CD4-positive, CD25-positive, alpha-beta regulatory T cell (primary cell): ENCODE results near the gene BAIAP2. TPM values are rescaled to one million over a fixed set of nuclear protein-coding genes. Genes with fewer than 3 reads are reported as not detected.

Source experiments
- ATAC-seq, 2 donors: fragments of 150-1000 bp; cut with Tn5 transposase; one replicate each; pipeline ENCODE4 v1.10.0; 2021; ENCODE audit warnings: low read depth in 2 of 2, moderate number of reproducible peaks in 2 of 2, moderate library complexity in 1 of 2
- DNase-seq, 3 donors: peaks; one replicate each; pipeline versions ENCODE4 v3.0.0 to v3.0.0-alpha.2; 2012 to 2022; ENCODE audit warnings: mixed read lengths in 1 of 3
- H3K27ac ChIP-seq: one replicate; pipeline ENCODE4 v1.7.0; 2013; ENCODE audit warnings: mild to moderate bottlenecking, low read length; ENCODE audit not compliant: insufficient read depth, poor library complexity, severe bottlenecking
- H3K27me3 ChIP-seq: one replicate; pipeline ENCODE4 v1.7.0; 2013; ENCODE audit warnings: low read length; ENCODE audit not compliant: control insufficient read depth, insufficient read depth
- H3K36me3 ChIP-seq: one replicate; pipeline ENCODE4 v1.7.0; 2013; ENCODE audit warnings: mild to moderate bottlenecking, low read length, moderate library complexity; ENCODE audit not compliant: control insufficient read depth, insufficient read depth
- H3K4me1 ChIP-seq: 2 replicates; pipeline ENCODE4 v1.7.0; 2013; ENCODE audit warnings: mild to moderate bottlenecking, low read length; ENCODE audit not compliant: insufficient read depth, control insufficient read depth, poor library complexity, severe bottlenecking
- H3K4me3 ChIP-seq: one replicate; pipeline ENCODE4 v1.7.0; 2013; ENCODE audit warnings: low read depth, mild to moderate bottlenecking, low read length, moderate library complexity
- H3K9me3 ChIP-seq, 2 experiments: 1 replicate in 1 of 2; 2 replicates in 1 of 2; pipeline ENCODE4 v1.7.0; 2013; ENCODE audit warnings: low read length in 2 of 2, mild to moderate bottlenecking in 1 of 2, moderate library complexity in 1 of 2; ENCODE audit not compliant: control insufficient read depth in 2 of 2
- H3K27ac Mint-ChIP-seq, 3 donors: one replicate each; pipeline ENCODE4 v1.8.0; 2020 to 2022; ENCODE audit warnings: mild to moderate bottlenecking in 3 of 3, mixed read lengths in 3 of 3, moderate library complexity in 2 of 3
- H3K27me3 Mint-ChIP-seq: one replicate; pipeline ENCODE4 v1.8.0; 2022; ENCODE audit warnings: mild to moderate bottlenecking, mixed read lengths
- H3K36me3 Mint-ChIP-seq: one replicate; pipeline ENCODE4 v1.8.0; 2020; ENCODE audit warnings: mixed read lengths
- H3K4me1 Mint-ChIP-seq, 4 donors: one replicate each; pipeline ENCODE4 v1.8.0; 2020 to 2022; ENCODE audit warnings: mixed read lengths in 4 of 4, mild to moderate bottlenecking in 1 of 4
- H3K4me3 Mint-ChIP-seq, 4 donors: one replicate each; pipeline ENCODE4 v1.8.0; 2020 to 2022; ENCODE audit warnings: mild to moderate bottlenecking in 4 of 4, mixed read lengths in 4 of 4, moderate library complexity in 3 of 4
- H3K9me3 Mint-ChIP-seq, 7 donors: one replicate each; pipeline ENCODE4 v1.8.0; 2020 to 2022; ENCODE audit warnings: mixed read lengths in 7 of 7, mild to moderate bottlenecking in 3 of 7, moderate library complexity in 2 of 7
- polyA plus RNA-seq, 4 donors: library from polyadenylated mRNA; unstranded; fragments of 300-500 nt; fragmentation: Illumina TruSeq; gene quantifications; one replicate each; pipeline ENCODE4 v1.2.3, GENCODE V29; 2021
- total RNA-seq: library from RNA; stranded (reverse); gene quantifications from one replicate; pipeline ENCODE4 v1.2.3, GENCODE V29; 2022

Gene BAIAP2
- total and polyA plus RNA-seq, 5 donors from 2014 or later = 1.5 to 6.8 (median 1.7) TPM

GRCh38 chr17:81057079-81057730 is 22.3 kb downstream of the BAIAP2 start:
- peaks cover 0 to 6% (median 0%) of the 10 kb centered on the region in 4 donors for H3K4me1 Mint-ChIP-seq
- Histone ChIP-seq H3K36me3 (no peaks in the 10 kb centered on the region), H3K27me3 (no peaks in the 10 kb centered on the region), H3K4me3 (no peak overlapping the region), H3K4me1 (no peaks in the 10 kb centered on the region), H3K27ac (no peak overlapping the region), H3K9me3 (no peaks in the 10 kb centered on the region)
- no peaks in the 10 kb centered on the region for H3K36me3 Mint-ChIP-seq
- no peak for DNase-seq
- H3K9me3 Mint-ChIP-seq = peaks cover 0 to 1% (median 0%) of the 10 kb centered on the region in 7 donors
- H3K4me3 Mint-ChIP-seq = no peak overlapping the region
- no peak for ATAC-seq
- H3K27ac Mint-ChIP-seq = no peak overlapping the region
- H3K27me3 Mint-ChIP-seq = no peaks in the 10 kb centered on the region

DNA sequence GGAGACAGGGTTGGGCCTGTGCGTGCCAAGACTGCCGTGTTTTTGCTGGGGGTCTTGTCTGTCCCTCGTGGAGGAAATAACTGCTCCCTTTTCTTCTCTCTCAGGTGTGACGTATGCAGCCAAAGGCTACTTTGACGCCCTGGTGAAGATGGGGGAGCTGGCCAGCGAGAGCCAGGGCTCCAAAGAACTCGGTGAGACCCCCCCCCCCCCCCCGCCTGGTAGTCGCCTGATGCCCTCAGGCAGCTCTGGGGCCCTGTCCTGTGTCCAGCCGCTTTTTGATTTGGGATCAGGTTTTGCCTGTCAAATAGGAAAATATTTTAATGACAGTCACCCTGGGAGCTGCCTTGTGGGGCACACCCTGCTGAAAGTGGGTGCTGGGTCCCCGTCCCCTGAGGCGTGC is 22.8 kb downstream of the BAIAP2 start:
- ATAC-seq = no peak
- H3K27me3 Mint-ChIP-seq = no peaks in the 10 kb centered on the region

DNA sequence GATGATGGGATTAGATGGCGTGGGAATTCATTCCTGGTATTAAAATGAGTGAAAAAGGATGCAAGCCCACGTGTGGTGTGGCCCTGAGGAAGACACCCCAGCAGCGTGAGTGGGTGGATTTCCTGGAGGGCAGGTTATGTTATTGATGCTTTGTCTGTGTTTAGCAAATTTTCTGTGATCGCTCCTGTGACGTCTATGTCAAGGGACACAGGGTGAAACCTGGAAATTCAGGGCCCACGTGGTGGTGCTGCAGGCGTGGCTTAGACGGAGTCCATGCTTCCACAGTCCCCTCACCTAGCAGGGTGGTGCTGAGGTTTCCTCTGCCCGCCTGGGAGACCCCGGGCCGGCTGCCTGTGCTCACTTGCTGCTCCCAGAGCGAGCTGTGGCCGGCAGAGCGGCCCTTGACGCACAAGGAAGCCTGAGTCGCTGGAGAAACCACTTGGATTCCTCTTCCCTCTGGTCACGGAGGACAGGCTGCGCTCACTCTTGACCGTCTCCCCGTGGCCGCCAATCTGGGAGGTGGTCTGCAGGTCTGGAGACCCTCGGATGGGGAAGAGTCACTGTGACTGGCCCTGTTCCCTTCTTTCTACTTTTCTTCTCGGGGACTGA is 23.4 kb downstream of the BAIAP2 start:
- no peaks in the 10 kb centered on the region for H3K36me3 ChIP-seq
- H3K9me3 ChIP-seq = no peaks in the 10 kb centered on the region
- Mint-ChIP-seq H3K27me3 (no peaks in the 10 kb centered on the region), H3K27ac (peak overlapping the region in 1 of 3 donors; percentile 5), H3K4me3 (no peak overlapping the region), H3K36me3 (no peaks in the 10 kb centered on the region), H3K4me1 (peaks cover 0 to 6% (median 0%) of the 10 kb centered on the region in 4 donors), H3K9me3 (peaks cover 0 to 1% (median 0%) of the 10 kb centered on the region in 7 donors)
- H3K27ac ChIP-seq = no peak overlapping the region
- ATAC-seq (no peak), DNase-seq (no peak)
- H3K4me3 ChIP-seq = no peak overlapping the region
- no peaks in the 10 kb centered on the region for H3K27me3 ChIP-seq
- H3K4me1 ChIP-seq = no peaks in the 10 kb centered on the region

More for the DNA sequence above, 22.8 kb downstream of the BAIAP2 start:
- Histone ChIP-seq H3K36me3 (no peaks in the 10 kb centered on the region), H3K4me1 (no peaks in the 10 kb centered on the region), H3K27me3 (no peaks in the 10 kb centered on the region), H3K27ac (no peak overlapping the region), H3K9me3 (no peaks in the 10 kb centered on the region), H3K4me3 (no peak overlapping the region)
- H3K9me3 Mint-ChIP-seq = peaks cover 0 to 1% (median 0%) of the 10 kb centered on the region in 7 donors
- H3K27ac Mint-ChIP-seq = no peak overlapping the region
- no peaks in the 10 kb centered on the region for H3K36me3 Mint-ChIP-seq
- DNase-seq = no peak
- no peak overlapping the region for H3K4me3 Mint-ChIP-seq
- peaks cover 0 to 6% (median 0%) of the 10 kb centered on the region in 4 donors for H3K4me1 Mint-ChIP-seq

GRCh38 chr17:81059026-81059425 is 24.1 kb downstream of the BAIAP2 start:
- no peak for DNase-seq
- Mint-ChIP-seq H3K4me3 (no peak overlapping the region), H3K36me3 (no peaks in the 10 kb centered on the region), H3K27me3 (no peaks in the 10 kb centered on the region), H3K4me1 (peaks cover 0 to 6% (median 0%) of the 10 kb centered on the region in 4 donors), H3K27ac (no peak overlapping the region), H3K9me3 (peaks cover 0 to 1% (median 0%) of the 10 kb centered on the region in 7 donors)
- Histone ChIP-seq H3K4me3 (no peak overlapping the region), H3K27me3 (no peaks in the 10 kb centered on the region), H3K4me1 (no peaks in the 10 kb centered on the region), H3K9me3 (no peaks in the 10 kb centered on the region), H3K27ac (no peak overlapping the region), H3K36me3 (no peaks in the 10 kb centered on the region)
- no peak for ATAC-seq

DNA sequence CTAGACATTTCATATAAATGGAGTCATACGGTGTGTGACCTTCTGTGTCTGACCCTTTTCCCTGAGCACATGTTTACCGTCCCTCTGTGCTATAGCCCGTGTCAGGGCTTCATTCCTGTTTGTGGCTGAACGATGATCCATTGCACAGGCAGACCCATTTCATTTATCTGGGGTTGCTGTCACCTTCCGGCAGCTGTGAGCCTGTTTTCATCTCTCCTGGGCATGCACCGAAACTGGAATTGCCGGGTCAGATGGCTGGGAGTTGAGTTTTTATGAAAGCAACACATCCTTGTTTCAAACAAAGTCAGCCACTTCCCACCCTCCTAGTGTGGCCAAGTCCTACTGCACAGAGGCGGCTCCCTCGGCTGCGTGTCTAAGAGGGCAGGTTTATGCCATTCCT is 25.5 kb downstream of the BAIAP2 start:
- Histone ChIP-seq H3K36me3 (no peaks in the 10 kb centered on the region), H3K9me3 (no peaks in the 10 kb centered on the region), H3K4me3 (no peak overlapping the region), H3K27ac (no peak overlapping the region), H3K27me3 (no peaks in the 10 kb centered on the region), H3K4me1 (no peaks in the 10 kb centered on the region)
- Mint-ChIP-seq H3K4me3 (no peak overlapping the region), H3K36me3 (no peaks in the 10 kb centered on the region), H3K4me1 (peaks cover 0 to 6% (median 0%) of the 10 kb centered on the region in 4 donors), H3K27ac (no peak overlapping the region), H3K27me3 (no peaks in the 10 kb centered on the region), H3K9me3 (peaks cover 0 to 1% (median 0%) of the 10 kb centered on the region in 7 donors)
- DNase-seq (no peak), ATAC-seq (no peak)

DNA sequence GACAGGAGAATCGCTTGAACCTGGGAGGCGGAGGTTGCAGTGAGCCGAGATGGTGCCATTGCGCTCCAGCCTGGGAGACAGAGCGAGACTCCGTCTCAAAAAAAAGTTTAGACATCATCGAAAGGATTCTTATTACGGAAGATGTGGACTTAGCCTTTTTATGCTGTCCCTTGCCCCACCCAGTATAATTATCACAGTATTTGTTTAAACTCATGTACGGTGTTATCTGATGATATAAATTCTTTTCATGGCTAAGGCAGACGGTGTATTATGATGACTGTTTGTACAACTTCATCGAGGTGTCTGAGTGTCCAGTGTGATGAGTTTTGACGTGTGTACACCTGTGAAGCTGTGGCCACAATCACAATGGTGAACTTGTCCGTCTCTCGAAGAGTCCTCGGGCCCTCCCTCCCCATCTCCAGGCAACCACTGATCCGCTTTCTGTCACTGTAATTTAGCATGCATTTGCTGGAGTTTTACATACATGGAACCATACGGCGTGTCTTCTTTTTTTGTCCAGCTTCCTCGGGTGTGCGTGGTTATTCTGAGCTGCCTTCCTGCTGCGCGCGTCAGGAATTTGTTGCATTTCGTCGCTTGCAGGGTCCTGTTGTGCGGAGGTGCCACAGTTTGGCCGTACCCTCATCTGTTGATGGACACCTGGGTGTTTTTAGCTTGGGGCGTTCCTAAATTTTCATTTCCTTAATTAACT is 26.2 kb downstream of the BAIAP2 start:
- Histone ChIP-seq H3K27ac (no peak overlapping the region), H3K4me1 (no peaks in the 10 kb centered on the region), H3K9me3 (no peaks in the 10 kb centered on the region), H3K4me3 (no peak overlapping the region), H3K36me3 (no peaks in the 10 kb centered on the region), H3K27me3 (no peaks in the 10 kb centered on the region)
- Mint-ChIP-seq H3K27ac (no peak overlapping the region), H3K36me3 (no peaks in the 10 kb centered on the region), H3K9me3 (peaks cover 0 to 1% (median 0%) of the 10 kb centered on the region in 7 donors), H3K27me3 (no peaks in the 10 kb centered on the region), H3K4me3 (no peak overlapping the region), H3K4me1 (peaks cover 0 to 6% (median 0%) of the 10 kb centered on the region in 4 donors)
- no peak for DNase-seq
- no peak for ATAC-seq

GRCh38 chr17:81062014-81062780 is 27.2 kb downstream of the BAIAP2 start:
- ATAC-seq = no peak
- DNase-seq = no peak

More at GRCh38 chr17:81062014-81062780, 27.2 kb downstream of the BAIAP2 start:
- no peaks in the 10 kb centered on the region for H3K27me3 ChIP-seq
- no peak overlapping the region for H3K4me3 ChIP-seq
- Mint-ChIP-seq H3K36me3 (no peaks in the 10 kb centered on the region), H3K27me3 (no peaks in the 10 kb centered on the region), H3K27ac (peak overlapping the region in 1 of 3 donors; percentile 65), H3K9me3 (peaks cover 0 to 1% (median 0%) of the 10 kb centered on the region in 7 donors), H3K4me3 (no peak overlapping the region), H3K4me1 (peaks cover 0 to 6% (median 0%) of the 10 kb centered on the region in 4 donors)
- H3K4me1 ChIP-seq = no peaks in the 10 kb centered on the region
- H3K36me3 ChIP-seq = no peaks in the 10 kb centered on the region
- no peaks in the 10 kb centered on the region for H3K9me3 ChIP-seq
- H3K27ac ChIP-seq = no peak overlapping the region
